Measurements from ENCODE around the gene C1QTNF12.

- TF ChIP-seq CTCF (IDR thresholded peaks at IDR 0.05): no peak
- TF ChIP-seq EZH2phosphoT487 (IDR thresholded peaks at IDR 0.05): no peak
- no peak for TF ChIP-seq EZH2 (IDR thresholded peaks at IDR 0.05)
Observed at GRCh38 chr1:1217621-1218523, 28.6 kb downstream of the C1QTNF12 start.

Measured in neural progenitor cell (in vitro differentiated cells).